Measurements from ENCODE around the gene SLC35F2.
"Not testable (repeated sequence)": the region's sequence is repeated elsewhere in the genome, so short reads cannot be mapped to it uniquely, and the experiment has no call there.

The SLC35F2 gene

GRCh38 chr11:107842412-107843100 lies 16.0 kb downstream of the SLC35F2 start:
- no CpG with 5 or more reads among the region's 8 CpGs for WGBS (ENCODE audit: insufficient coverage, insufficient read length)
- Histone ChIP-seq H3K4me3 (ENCODE audit: low read length) (no peak overlapping the region), H3K27me3 (ENCODE audit: control insufficient read depth, insufficient read depth, low read length) (no peaks in the 10 kb centered on the region), H3K36me3 (ENCODE audit: control insufficient read depth, insufficient read depth, low read length) (no peaks in the 10 kb centered on the region), H3K9me3 (ENCODE audit: control insufficient read depth, insufficient read depth, low read length) (no peaks in the 10 kb centered on the region), H3K27ac (ENCODE audit: low read length) (no peak overlapping the region), H3K4me1 (ENCODE audit: control insufficient read depth, insufficient read depth, low read length) (no peaks in the 10 kb centered on the region)
- DNase-seq (ENCODE audit: low read depth, low spot score): no peak

GRCh38 chr11:107840129-107840484 lies 18.5 kb downstream of the SLC35F2 start:
- H3K9me3 ChIP-seq (ENCODE audit: control insufficient read depth, insufficient read depth, low read length): no peaks in the 10 kb centered on the region
- no CpG with 5 or more reads among the region's 2 CpGs for WGBS (ENCODE audit: insufficient coverage, insufficient read length)
- H3K36me3 ChIP-seq (ENCODE audit: control insufficient read depth, insufficient read depth, low read length): no peaks in the 10 kb centered on the region
- no peak for DNase-seq (ENCODE audit: low read depth, low spot score)
- no peak overlapping the region for H3K27ac ChIP-seq (ENCODE audit: low read length)
- no peaks in the 10 kb centered on the region for H3K27me3 ChIP-seq (ENCODE audit: control insufficient read depth, insufficient read depth, low read length)
- H3K4me1 ChIP-seq (ENCODE audit: control insufficient read depth, insufficient read depth, low read length): no peaks in the 10 kb centered on the region
- H3K4me3 ChIP-seq (ENCODE audit: low read length): no peak overlapping the region

GRCh38 chr11:107836851-107837250 lies 21.7 kb downstream of the SLC35F2 start:
- DNase-seq (ENCODE audit: low read depth, low spot score): no peak
- Histone ChIP-seq H3K36me3 (ENCODE audit: control insufficient read depth, insufficient read depth, low read length) (no peaks in the 10 kb centered on the region), H3K4me1 (ENCODE audit: control insufficient read depth, insufficient read depth, low read length) (0 out of 2 replicates have a peak, but pooled peaks cover 2% of the 10 kb centered on the region), H3K27me3 (ENCODE audit: control insufficient read depth, insufficient read depth, low read length) (no peaks in the 10 kb centered on the region), H3K9me3 (ENCODE audit: control insufficient read depth, insufficient read depth, low read length) (no peaks in the 10 kb centered on the region), H3K27ac (ENCODE audit: low read length) (no peak overlapping the region), H3K4me3 (ENCODE audit: low read length) (no peak overlapping the region)
- no CpG with 5 or more reads among the region's 3 CpGs for WGBS (ENCODE audit: insufficient coverage, insufficient read length)

GRCh38 chr11:107834995-107835394 lies 23.6 kb downstream of the SLC35F2 start:
- WGBS (ENCODE audit: insufficient coverage, insufficient read length): no CpG with 5 or more reads among the region's 6 CpGs
- H3K4me1 ChIP-seq (ENCODE audit: control insufficient read depth, insufficient read depth, low read length): 0 out of 2 replicates have a peak, but pooled peaks cover 2% of the 10 kb centered on the region
- no peaks in the 10 kb centered on the region for H3K27me3 ChIP-seq (ENCODE audit: control insufficient read depth, insufficient read depth, low read length)
- no peak overlapping the region for H3K27ac ChIP-seq (ENCODE audit: low read length)
- H3K36me3 ChIP-seq (ENCODE audit: control insufficient read depth, insufficient read depth, low read length): no peaks in the 10 kb centered on the region
- no peaks in the 10 kb centered on the region for H3K9me3 ChIP-seq (ENCODE audit: control insufficient read depth, insufficient read depth, low read length)
- DNase-seq (ENCODE audit: low read depth, low spot score): no peak
- no peak overlapping the region for H3K4me3 ChIP-seq (ENCODE audit: low read length)

GRCh38 chr11:107833926-107834325 lies 24.7 kb downstream of the SLC35F2 start:
- H3K4me1 ChIP-seq (ENCODE audit: control insufficient read depth, insufficient read depth, low read length): not testable (repeated sequence)
- no CpG with 5 or more reads among the region's 6 CpGs for WGBS (ENCODE audit: insufficient coverage, insufficient read length)

GRCh38 chr11:107830915-107831540 lies 27.6 kb downstream of the SLC35F2 start:
- Histone ChIP-seq H3K9me3 (ENCODE audit: control insufficient read depth, insufficient read depth, low read length) (no peaks in the 10 kb centered on the region), H3K27ac (ENCODE audit: low read length) (no peak overlapping the region), H3K4me1 (ENCODE audit: control insufficient read depth, insufficient read depth, low read length) (0 out of 2 replicates have a peak, but pooled peaks cover 2% of the 10 kb centered on the region), H3K27me3 (ENCODE audit: control insufficient read depth, insufficient read depth, low read length) (no peaks in the 10 kb centered on the region), H3K4me3 (ENCODE audit: low read length) (no peak overlapping the region), H3K36me3 (ENCODE audit: control insufficient read depth, insufficient read depth, low read length) (no peaks in the 10 kb centered on the region)
- no peak for DNase-seq (ENCODE audit: low read depth, low spot score)
- no CpG with 5 or more reads among the region's 5 CpGs for WGBS (ENCODE audit: insufficient coverage, insufficient read length)

More at GRCh38 chr11:107833926-107834325, 24.7 kb downstream of the SLC35F2 start:
- H3K4me3 ChIP-seq (ENCODE audit: low read length); H3K27me3 ChIP-seq (ENCODE audit: control insufficient read depth, insufficient read depth, low read length); H3K36me3 ChIP-seq (ENCODE audit: control insufficient read depth, insufficient read depth, low read length); H3K9me3 ChIP-seq (ENCODE audit: control insufficient read depth, insufficient read depth, low read length); H3K27ac ChIP-seq (ENCODE audit: low read length); DNase-seq (ENCODE audit: low read depth, low spot score): not testable (repeated sequence)

- Histone ChIP-seq H3K9me3 (ENCODE audit: control insufficient read depth, insufficient read depth, low read length) (no peaks in the 10 kb centered on the region), H3K4me1 (ENCODE audit: control insufficient read depth, insufficient read depth, low read length) (no peaks in the 10 kb centered on the region), H3K36me3 (ENCODE audit: control insufficient read depth, insufficient read depth, low read length) (no peaks in the 10 kb centered on the region), H3K27me3 (ENCODE audit: control insufficient read depth, insufficient read depth, low read length) (no peaks in the 10 kb centered on the region), H3K27ac (ENCODE audit: low read length) (no peak overlapping the region), H3K4me3 (ENCODE audit: low read length) (no peak overlapping the region)
- WGBS (ENCODE audit: insufficient coverage, insufficient read length): no CpG with 5 or more reads among the region's 3 CpGs
- DNase-seq (ENCODE audit: low read depth, low spot score): no peak
These were observed 31.5 kb downstream of the SLC35F2 start for GRCh38 chr11:107827041-107827440.

- Histone ChIP-seq H3K36me3 (ENCODE audit: control insufficient read depth, insufficient read depth, low read length) (no peaks in the 10 kb centered on the region), H3K9me3 (ENCODE audit: control insufficient read depth, insufficient read depth, low read length) (no peaks in the 10 kb centered on the region), H3K4me1 (ENCODE audit: control insufficient read depth, insufficient read depth, low read length) (no peaks in the 10 kb centered on the region), H3K27me3 (ENCODE audit: control insufficient read depth, insufficient read depth, low read length) (no peaks in the 10 kb centered on the region), H3K27ac (ENCODE audit: low read length) (no peak overlapping the region), H3K4me3 (ENCODE audit: low read length) (no peak overlapping the region)
- no peak for DNase-seq (ENCODE audit: low read depth, low spot score)
- WGBS (ENCODE audit: insufficient coverage, insufficient read length): no CpG with 5 or more reads among the region's 2 CpGs
These were observed 32.7 kb downstream of the SLC35F2 start for GRCh38 chr11:107825875-107826274.

- Histone ChIP-seq H3K27me3 (ENCODE audit: control insufficient read depth, insufficient read depth, low read length) (no peaks in the 10 kb centered on the region), H3K4me3 (ENCODE audit: low read length) (no peak overlapping the region), H3K27ac (ENCODE audit: low read length) (no peak overlapping the region), H3K36me3 (ENCODE audit: control insufficient read depth, insufficient read depth, low read length) (no peaks in the 10 kb centered on the region), H3K4me1 (ENCODE audit: control insufficient read depth, insufficient read depth, low read length) (no peaks in the 10 kb centered on the region), H3K9me3 (ENCODE audit: control insufficient read depth, insufficient read depth, low read length) (no peaks in the 10 kb centered on the region)
- no CpG with 5 or more reads among the region's 5 CpGs for WGBS (ENCODE audit: insufficient coverage, insufficient read length)
- DNase-seq (ENCODE audit: low read depth, low spot score): no peak
These were observed 33.8 kb downstream of the SLC35F2 start for GRCh38 chr11:107824668-107825369.

- H3K9me3 ChIP-seq (ENCODE audit: control insufficient read depth, insufficient read depth, low read length): no peaks in the 10 kb centered on the region
- H3K4me1 ChIP-seq (ENCODE audit: control insufficient read depth, insufficient read depth, low read length): no peaks in the 10 kb centered on the region
- H3K27me3 ChIP-seq (ENCODE audit: control insufficient read depth, insufficient read depth, low read length): no peaks in the 10 kb centered on the region
- H3K27ac ChIP-seq (ENCODE audit: low read length): no peak overlapping the region
- no peaks in the 10 kb centered on the region for H3K36me3 ChIP-seq (ENCODE audit: control insufficient read depth, insufficient read depth, low read length)
- no CpG with 5 or more reads among the region's 3 CpGs for WGBS (ENCODE audit: insufficient coverage, insufficient read length)
- no peak for DNase-seq (ENCODE audit: low read depth, low spot score)
- no peak overlapping the region for H3K4me3 ChIP-seq (ENCODE audit: low read length)
These were observed 37.2 kb downstream of the SLC35F2 start for GRCh38 chr11:107821199-107821927.
